ENCODE measurements around the gene LSR. TPM values are rescaled to one million over a fixed set of nuclear protein-coding genes. Genes with fewer than 3 reads are reported as not detected.

LSR gene
- total RNA-seq, 4 donors from 2014 or later = 67.4 to 105 (median 80.8) TPM

- WGBS = 93% methylated on average over 37 of the region's 45 CpGs
- no peak overlapping the region for H3K27ac ChIP-seq
- H3K36me3 ChIP-seq = peaks cover 57% of the 10 kb centered on the region
- H3K4me1 ChIP-seq = peaks cover 27% of the 10 kb centered on the region
- no peak for DNase-seq (ENCODE audit: low spot score in 2 of 2)
- H3K4me3 ChIP-seq = no peak overlapping the region
- peaks cover 5% of the 10 kb centered on the region for H3K27me3 ChIP-seq
- no peaks in the 10 kb centered on the region for H3K9me3 ChIP-seq
- TF ChIP-seq CTCF (IDR thresholded peaks at IDR 0.05) = no peak
- no peak for TF ChIP-seq EP300 (IDR thresholded peaks at IDR 0.05)
- no peak for TF ChIP-seq POLR2A (IDR thresholded peaks at IDR 0.05)
- TF ChIP-seq POLR2AphosphoS5 (IDR thresholded peaks at IDR 0.05) = no peak
Observed at GRCh38 chr19:35278578-35279284, 29.9 kb downstream of the LSR start.

- WGBS = 85% methylated on average over 10 of the region's 11 CpGs
- no peak for DNase-seq (ENCODE audit: low spot score in 2 of 2)
- Histone ChIP-seq H3K27ac (no peak overlapping the region), H3K4me3 (no peak overlapping the region), H3K9me3 (no peaks in the 10 kb centered on the region), H3K4me1 (peaks cover 21% of the 10 kb centered on the region), H3K36me3 (peaks cover 51% of the 10 kb centered on the region), H3K27me3 (peaks cover 5% of the 10 kb centered on the region)
- TF ChIP-seq POLR2A (IDR thresholded peaks at IDR 0.05) (no peak), CTCF (IDR thresholded peaks at IDR 0.05) (no peak), POLR2AphosphoS5 (IDR thresholded peaks at IDR 0.05) (no peak), EP300 (IDR thresholded peaks at IDR 0.05) (no peak)
Observed at GRCh38 chr19:35279374-35279773, 30.6 kb downstream of the LSR start.

GRCh38 chr19:35279985-35280821 is 31.4 kb downstream of the LSR start:
- H3K4me1 ChIP-seq = peaks cover 21% of the 10 kb centered on the region
- no peak overlapping the region for H3K4me3 ChIP-seq
- H3K9me3 ChIP-seq = no peaks in the 10 kb centered on the region
- H3K27ac ChIP-seq = no peak overlapping the region
- TF ChIP-seq CTCF (IDR thresholded peaks at IDR 0.05) (no peak), EP300 (IDR thresholded peaks at IDR 0.05) (no peak), POLR2A (IDR thresholded peaks at IDR 0.05) (no peak), POLR2AphosphoS5 (IDR thresholded peaks at IDR 0.05) (no peak)
- 68% methylated on average over 7 of the region's 12 CpGs for WGBS
- DNase-seq (ENCODE audit: low spot score in 2 of 2) = no peak
- peaks cover 5% of the 10 kb centered on the region for H3K27me3 ChIP-seq
- peaks cover 48% of the 10 kb centered on the region for H3K36me3 ChIP-seq

GRCh38 chr19:35281303-35281702 is 32.5 kb downstream of the LSR start:
- DNase-seq (ENCODE audit: low spot score in 2 of 2) = no peak
- WGBS = 30% methylated on average over 4 of the region's 4 CpGs
- no peaks in the 10 kb centered on the region for H3K9me3 ChIP-seq
- H3K4me1 ChIP-seq = peaks cover 21% of the 10 kb centered on the region
- H3K4me3 ChIP-seq = no peak overlapping the region
- H3K27ac ChIP-seq = no peak overlapping the region
- no peak for TF ChIP-seq CTCF (IDR thresholded peaks at IDR 0.05)
- TF ChIP-seq EP300 (IDR thresholded peaks at IDR 0.05) = no peak
- peaks cover 5% of the 10 kb centered on the region for H3K27me3 ChIP-seq
- H3K36me3 ChIP-seq = peaks cover 37% of the 10 kb centered on the region

Data from suprapubic skin (tissue), 4 donors.